ENCODE data around the gene TMPRSS11F.

GRCh38 chr4:68109868-68110267 is 19.8 kb downstream of the TMPRSS11F start:
- TF ChIP-seq CTCF (IDR thresholded peaks at IDR 0.05; ENCODE audit: low read depth, low read length) (no peak), EZH2phosphoT487 (IDR thresholded peaks at IDR 0.05; ENCODE audit: low read depth) (no peak)

All from OCI-LY3 (cell line).